GM21619 (cell line): Measurements from ENCODE around the gene ANKLE1.
A peak's percentile ranks its signal among the peaks of the same experiment; 100 is the strongest.

Source experiments
- ATAC-seq: cut with Tn5 transposase; IDR thresholded peaks from one replicate; pipeline ENCODE4 v1.9.1; 2021; ENCODE audit not compliant: unreplicated experiment

ANKLE1 gene, protein sequence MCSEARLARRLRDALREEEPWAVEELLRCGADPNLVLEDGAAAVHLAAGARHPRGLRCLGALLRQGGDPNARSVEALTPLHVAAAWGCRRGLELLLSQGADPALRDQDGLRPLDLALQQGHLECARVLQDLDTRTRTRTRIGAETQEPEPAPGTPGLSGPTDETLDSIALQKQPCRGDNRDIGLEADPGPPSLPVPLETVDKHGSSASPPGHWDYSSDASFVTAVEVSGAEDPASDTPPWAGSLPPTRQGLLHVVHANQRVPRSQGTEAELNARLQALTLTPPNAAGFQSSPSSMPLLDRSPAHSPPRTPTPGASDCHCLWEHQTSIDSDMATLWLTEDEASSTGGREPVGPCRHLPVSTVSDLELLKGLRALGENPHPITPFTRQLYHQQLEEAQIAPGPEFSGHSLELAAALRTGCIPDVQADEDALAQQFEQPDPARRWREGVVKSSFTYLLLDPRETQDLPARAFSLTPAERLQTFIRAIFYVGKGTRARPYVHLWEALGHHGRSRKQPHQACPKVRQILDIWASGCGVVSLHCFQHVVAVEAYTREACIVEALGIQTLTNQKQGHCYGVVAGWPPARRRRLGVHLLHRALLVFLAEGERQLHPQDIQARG

DNA sequence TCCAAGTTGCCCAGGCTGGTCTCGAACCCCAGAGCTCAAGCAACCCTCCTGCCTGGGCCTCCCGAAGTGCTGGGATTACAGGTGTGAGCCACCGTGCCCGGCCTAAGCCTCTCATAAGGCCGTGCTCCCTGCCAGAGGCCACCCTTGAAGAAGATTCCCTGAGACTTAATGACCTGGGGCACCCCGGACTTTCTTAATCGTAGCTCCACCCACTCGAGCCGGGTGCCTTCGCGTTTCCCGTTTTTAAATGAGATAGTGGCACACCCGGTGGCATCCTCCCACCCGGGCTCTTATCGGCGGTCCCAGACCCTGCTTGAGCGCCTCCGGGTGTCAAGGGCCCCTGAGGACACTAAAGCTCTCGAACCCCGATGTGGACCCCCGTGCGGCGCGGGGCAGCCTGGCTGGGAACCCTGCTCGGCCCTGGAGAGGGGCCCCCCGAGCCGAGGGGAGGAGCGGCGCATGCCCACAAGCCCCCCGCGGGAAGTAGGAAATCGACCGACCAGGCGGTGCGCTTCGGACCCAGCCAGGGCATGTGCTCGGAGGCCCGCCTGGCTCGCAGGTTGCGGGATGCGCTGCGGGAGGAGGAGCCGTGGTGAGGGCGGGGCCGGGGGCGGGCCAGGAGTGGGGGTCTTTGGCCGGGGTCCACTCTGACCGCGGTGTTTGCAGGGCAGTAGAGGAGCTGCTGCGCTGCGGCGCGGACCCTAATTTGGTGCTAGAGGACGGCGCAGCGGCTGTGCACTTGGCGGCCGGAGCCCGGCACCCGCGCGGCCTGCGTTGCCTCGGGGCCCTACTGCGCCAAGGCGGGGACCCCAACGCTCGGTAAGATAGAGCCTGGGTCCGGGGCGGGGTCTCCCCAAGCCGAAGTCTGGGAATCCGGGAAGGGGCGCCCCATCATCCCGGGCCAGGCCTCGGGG is at the start of gene ANKLE1:
Gene ANKLE1 (plus strand): TSS at position 511 of the 914 bp plus-strand sequence. CDS start 20 bp downstream, at position 531.
- ATAC-seq: no peak

DNA sequence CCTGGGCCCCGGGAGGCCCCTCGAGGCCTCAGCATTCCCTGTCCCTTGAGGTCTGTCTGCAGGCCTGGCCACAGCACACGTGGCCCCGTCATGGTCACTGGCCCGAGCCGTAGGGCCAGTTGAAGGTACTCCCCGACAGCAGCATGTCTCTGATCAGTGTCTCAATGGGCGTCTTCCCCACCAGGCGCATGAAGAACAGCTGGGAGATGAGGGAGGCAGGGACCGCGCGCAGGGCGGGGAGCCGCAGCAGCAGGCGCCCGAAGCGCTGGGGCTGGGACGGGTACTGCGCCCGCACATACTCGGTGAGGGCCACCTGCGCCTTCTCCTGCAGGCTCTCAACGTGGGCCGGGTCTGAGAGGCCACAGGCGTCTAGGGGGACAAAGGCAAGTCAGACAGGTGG is 49.4 kb upstream of the ANKLE1 start:
- no peak for ATAC-seq

DNA sequence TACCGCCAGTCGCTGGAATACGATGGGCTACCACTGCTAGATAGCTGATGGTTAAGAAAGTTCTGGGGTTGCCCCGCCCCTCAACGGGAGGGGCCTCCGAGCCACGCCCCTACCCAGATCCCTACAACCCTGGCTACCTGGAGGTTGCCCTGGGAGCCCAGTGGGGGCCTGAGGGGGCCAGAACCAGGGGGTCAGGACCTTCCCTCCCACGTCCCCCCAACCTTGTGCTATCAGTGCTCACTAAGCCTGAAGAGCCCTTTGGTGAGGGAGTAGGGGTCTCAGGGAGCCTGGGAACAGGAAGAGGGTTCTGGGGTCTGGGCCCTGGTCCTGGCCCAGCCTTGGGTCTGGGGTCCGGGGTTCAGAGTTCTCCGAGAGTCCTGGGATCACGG is 46.8 kb upstream of the ANKLE1 start:
- peak; percentile 43 for ATAC-seq

DNA sequence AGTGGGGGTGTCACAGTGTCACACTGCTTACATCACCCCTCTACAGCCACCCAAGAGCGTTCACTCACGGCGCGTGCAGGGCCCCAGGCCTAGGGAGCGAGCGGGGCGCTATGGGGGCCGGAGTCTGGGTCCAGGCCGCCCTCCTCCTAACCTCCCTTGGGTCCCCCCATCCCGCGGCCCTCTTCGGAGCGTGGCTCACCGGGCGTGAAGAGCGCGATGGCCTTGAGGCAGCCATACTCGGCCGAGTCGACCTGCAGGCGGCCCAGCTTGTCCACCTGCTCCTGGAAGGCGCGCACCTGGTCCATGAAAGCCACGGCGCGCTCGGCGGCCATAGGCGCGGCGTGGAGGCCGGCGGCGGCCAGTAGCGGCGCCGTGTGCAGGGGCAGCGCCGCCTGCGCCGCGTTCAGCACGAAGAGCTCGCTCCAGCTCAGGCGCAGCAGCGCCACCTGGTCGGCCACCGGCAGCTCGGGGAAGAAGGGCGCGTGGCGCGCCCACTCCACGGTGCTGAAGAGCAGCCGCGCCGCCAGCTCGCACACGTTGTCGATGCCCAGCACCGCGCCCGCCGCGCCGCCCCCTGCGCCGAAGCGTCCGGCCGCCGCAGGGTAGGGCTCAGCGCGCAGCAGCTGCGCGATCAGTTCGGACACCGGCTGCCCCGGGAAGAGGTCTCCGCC is 46.3 kb upstream of the ANKLE1 start:
- peak; percentile 68 for ATAC-seq

DNA sequence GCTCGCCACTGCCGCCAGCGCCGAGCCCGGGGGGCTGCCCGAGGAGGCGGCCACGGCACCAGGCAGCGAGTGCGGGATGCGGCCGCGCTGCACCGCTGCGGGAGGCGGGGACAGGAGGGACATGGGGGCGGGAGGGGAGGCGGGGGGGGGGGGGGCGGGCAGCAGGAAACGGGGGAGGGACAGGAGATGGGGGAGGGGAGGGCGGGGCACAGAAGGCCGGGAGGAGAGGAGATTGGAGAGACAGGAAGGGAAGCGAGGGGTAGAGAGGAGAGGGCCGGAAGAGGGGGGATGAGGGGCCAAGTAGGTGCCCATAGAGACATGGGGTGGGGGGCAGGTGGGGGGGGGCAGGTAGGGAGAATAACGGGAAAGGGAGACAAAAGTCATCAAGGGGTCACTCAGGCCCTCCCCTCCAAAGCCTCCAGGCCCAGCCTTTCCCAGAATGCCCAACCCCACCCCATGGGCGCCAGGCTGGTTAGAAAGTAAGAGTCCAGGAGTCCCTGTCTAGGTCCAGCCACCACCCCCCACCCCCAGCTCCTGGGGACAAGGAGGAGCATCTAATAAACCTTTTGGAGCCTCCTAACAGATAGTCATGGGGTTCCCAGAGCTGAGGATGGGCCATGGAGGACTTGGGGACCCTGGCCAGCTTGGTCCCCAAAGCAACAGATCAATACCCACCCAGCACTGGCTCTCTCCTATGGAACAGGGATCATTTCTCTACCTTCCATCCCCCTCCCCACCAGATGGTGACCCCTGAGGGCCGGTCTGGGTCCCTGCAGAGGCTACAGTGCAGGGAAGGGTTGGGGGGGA is 45.5 kb upstream of the ANKLE1 start:
- ATAC-seq: no peak

DNA sequence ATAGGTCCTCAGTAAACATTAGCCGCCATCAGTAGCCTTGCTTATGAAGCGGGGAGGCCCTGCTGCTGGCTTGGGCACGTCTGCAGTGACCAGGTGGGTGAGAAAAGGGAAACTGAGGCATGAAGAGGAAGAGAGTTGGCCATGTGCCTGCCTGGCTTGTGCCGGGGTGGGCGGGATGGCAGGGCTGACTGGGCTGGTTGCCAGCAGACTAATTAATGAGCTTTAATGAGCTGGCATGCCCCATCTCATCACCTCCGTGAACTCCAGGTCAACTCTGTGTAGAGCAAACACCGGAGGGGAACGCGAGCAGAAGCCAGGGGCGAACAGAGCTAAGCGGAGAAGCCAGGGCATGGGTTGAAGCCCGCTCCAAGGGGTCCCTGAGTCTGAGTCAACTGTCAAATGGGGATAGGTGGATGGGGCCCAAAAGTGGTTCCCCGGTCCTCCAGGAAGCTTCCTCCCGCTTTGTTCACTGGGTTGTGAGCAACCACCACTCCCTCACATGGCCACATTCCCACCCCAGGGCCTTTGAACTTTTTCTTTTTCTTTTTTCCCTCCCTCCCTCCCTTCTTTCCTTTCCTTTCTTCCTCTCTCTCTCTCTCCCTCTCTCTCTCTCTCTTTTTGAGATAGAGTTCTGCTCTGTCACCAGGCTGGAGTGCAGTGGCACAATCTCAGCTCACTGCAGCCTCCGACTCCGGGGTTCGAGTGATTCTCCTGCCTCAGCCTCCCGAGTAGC is 44.7 kb upstream of the ANKLE1 start:
- no peak for ATAC-seq

DNA sequence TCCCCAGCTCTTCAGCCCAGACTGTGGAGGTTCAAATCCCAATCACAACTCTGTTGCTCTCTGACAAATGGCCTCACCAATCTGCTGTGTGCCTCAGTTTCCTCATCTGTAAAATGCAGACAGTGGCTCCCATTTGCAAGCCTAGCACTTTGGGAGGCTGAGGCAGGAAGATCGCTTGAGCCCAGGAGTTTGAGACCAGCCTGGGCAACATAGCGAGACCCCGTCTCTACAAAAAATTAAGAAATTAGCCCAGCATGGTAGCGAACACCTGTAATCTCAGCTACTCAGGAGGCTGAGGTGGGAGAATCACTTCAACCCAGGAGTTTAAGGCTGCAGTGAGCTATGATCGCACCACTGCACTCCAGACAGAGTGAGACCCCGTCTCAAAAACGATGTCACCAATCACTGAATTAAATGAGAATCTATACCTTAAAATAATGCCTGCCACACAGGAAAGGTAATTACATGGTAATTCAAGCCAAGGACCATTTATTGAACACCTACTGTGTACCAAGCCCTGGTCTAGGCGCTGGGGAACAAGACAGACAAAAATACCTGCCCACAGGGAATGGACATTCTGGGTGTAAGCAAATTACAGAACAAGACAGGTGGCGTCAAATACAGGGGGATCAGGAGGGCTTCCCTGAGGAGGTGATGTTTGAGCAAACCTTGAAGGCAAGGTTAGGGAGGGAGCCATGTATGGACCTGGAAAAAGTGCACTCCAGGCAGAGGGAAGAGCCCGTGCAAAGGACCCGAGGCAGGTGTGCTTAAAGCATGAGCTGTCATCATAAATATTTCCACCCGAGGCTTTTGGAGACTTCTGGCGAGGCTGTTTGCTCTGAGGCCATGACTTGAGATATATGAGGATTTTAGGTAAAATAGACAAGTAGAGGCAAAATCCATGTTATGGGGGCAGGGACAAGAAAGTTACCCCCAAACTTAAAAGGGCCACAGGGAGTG is 43.7 kb upstream of the ANKLE1 start:
- ATAC-seq: no peak

DNA sequence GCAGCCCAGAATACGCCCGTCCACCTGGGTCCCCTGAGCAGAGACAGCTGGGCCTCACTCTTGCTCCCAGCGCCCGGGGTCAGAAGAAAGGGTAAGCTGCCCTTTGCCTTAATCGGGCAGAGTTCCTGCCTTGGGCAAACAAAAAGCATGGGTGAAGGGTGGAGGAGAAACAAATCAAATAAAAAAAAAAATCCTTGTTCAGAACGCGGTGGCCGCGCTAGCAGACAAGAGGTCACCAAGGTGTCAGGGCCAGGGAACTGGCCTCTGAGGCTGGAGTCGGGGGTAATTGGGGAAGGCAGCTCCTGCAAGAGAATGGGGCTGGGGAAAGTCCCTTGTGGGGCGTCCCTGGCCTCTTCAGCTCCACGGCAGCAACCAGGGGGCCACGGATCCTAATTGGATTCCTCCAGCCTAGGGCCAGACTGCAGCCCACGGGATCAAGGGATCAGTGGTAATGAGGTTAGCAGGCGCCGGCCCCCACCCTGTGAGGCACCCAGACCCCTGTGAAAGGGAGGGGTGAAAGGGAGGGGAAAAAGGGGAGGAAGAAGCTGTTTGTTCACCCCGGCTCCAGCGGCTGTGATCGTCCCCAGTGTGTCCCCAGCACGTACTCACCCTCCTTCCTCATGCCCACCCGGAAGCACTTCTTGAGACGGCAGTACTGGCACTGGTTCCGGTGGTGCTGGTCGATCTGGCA is 41.5 kb upstream of the ANKLE1 start:
- ATAC-seq: no peak

DNA sequence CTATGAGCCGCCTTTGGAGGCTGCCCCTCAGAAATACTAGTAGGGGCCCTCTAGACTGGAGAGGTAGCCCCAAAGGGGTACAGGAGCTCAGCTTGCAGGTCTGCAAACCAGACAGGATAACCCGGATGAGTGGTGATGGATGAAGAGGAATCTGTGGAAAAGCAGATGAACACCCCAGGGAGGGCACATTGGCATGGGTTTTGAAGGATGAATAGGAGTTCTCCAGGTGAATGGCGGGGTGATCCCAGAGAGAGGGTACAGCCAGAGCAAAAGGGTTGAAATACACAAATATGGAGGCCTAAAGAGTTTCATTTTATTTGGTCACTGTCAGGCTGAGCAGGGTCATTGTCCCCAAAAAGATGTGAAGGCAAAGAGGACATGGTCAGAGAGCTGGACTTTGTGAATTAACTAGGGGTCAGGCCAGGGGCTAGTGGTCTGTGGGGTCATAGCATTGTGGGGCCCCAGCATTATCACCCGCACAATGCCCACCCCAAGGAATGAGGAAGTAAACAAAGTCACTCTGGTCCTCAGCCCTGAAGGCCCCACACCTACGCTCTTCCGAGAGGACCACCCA is 40.8 kb upstream of the ANKLE1 start:
- no peak for ATAC-seq

DNA sequence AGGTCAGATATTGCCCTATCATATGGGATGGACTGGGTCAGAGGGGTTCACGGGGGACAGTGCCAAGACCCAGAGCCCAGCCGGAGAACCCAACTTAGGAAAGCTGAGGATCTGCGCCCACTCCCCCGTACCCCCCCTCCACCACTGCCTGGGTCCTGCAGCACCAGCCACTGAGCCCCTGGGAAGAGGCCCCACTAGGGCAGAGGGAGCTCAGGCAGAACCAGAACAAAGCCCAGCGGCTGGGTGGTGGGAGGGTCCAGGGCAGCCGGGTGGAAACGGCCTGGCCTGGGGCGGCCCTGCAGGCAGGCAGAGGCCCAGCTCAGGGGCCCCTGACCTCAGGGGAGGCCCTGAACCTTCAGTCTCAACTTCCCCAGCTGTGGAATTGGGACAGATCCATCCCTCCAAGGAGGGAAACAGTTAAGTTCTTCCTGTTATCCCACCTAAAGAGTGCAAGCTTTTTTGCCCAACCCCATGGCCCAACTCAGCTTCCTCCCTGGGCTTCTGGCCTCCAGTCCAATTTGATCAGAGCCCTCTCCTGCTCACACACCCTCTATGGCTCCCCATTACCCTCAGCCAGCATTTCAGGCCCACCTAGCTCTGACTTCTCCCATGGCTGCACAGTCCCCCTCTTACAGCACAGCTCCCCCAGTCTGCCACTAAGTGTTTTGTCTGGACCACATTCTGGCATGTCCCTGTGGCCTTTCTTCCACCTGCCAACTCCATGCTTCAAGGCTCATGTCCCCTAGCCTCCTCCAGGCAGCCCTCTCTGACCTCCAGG is 39.1 kb upstream of the ANKLE1 start:
- ATAC-seq: no peak

DNA sequence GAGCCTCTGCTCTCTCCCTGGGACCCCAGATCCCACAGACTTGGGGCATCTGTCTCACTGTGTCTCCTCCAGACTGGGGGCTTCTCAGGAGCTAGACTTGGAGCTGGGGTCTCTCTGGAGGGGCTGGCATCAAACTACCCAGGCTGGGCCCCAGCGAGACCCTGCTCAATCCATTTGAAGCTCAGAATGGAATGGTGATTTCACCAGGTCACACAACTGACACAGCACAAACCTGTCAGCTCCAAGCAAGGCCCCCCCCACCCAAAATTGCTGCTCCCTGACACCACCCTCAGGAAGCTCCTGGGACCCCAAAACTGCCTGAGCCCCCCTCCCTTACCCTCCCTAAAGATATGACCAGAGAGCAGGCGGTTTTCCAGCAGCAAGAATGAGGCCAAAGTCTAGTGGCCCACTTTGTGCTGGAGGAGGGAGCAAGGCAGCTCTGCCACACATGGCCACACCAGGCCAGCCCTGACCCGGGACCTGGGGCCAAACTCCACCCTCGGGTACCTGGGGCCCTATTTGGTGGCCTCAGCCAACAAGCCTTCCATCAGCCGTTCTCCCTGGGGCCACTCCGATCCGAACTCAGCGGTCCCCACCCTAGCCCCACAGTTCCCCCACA is 38.4 kb upstream of the ANKLE1 start:
- no peak for ATAC-seq

DNA sequence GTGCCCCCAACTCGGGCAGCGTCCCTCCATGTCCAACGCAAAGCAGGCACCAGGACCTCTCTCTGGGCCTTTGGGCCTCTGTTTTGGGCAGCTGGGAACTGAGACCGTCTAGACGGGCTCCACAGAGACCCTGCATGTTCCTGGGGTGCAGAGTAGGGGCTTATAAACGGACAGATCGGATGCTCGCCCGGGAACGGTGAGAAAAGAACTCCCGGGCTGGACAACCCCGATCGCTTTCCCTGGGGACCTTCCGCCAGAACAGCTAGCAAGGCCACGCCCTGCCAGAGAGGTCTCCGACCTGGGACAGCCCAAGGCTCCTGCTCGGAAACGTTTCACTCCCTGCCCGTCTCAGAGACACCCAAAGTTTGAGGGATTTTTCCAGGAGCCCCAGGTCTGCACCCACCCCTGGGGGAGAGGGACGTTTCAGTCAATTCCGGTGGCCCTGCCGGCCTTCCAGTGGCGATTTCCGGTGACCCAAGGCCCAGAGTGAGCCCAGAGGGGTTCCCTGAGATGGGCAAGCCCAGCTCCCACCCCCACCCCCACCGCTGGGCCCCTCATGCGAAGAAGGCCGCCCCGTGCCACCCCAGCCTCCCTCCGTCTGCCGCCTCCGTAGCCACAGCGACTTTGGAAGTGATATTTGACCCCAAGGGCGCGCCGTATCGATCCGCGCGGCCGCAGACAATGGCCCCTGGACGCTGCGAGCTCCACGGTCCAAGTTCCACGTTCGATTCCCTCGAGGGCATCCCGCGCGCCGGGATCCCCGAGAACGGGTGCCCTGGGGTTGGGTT is 37.7 kb upstream of the ANKLE1 start:
- no peak for ATAC-seq

DNA sequence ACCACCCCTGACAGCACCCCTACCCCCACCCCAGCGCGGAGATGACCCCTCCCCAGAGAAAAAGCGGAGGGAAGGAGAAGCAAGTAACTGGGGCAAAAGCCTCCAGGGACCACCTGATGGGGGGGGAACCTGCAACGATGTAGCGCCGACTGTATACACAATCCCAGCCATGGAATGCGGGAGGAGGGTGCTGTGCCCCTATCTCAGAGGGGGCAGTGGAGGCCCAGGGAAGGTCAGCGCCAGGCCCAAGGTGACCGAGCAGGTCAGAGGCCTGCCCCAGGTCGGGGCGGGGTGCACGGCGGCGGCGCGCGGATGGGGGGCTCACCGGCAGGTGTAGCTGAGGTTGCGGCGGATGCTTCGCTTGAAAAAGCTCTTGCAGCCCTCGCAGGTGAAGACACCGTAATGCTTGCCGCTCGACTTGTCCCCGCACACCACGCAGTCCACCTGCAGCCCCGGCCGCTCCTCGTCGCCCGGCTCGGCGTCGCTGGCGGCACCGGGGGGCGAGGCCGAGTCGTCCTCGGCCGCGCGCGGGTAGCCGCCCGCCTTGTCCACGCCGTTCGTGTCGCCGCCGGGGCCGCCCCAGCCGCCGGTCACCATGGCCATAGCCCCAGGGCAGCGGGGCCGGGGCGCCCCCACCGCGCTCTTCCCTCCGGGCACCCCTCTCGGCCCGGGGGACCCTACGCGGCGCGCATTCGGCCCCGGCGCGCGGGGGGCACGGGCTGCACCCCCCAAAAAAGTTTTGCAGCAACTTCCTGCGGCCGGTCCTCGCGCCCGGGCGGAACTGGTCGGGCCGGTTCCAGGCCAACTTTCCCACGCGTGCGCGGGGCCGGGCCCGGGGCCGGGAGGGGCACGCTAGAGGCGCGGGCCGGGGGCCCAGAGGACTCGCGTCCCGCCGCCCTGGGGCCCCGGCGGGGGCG is 36.8 kb upstream of the ANKLE1 start:
- no peak for ATAC-seq

DNA sequence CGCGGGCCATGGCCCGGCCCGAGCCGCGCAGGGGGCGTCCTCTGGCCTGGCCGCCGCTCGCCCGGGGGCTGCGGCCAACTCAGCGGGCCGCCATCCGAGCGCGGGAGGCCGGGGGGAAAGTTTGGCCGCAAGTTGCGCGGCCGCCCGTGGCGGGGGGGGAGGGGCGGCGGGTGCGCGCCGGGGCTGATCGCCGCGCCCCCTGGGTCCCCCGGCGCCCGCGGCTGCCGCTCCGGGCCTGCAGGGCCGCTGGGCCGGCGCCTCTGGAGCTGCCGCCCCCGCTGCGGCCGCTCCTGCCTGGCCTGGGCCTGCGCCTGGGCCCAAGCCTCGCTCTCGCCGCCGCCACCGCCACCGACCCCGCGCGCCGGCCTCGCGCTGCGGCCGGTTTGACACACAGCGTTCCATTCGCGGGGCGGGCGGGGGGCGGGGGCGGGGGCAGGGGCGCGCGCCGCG is 36.1 kb upstream of the ANKLE1 start, which contains the start of gene NR2F6:
Gene NR2F6 (minus strand): TSS at position 385 of the 450 bp plus-strand sequence. CDS start 699 bp downstream, outside the sequence.
- ATAC-seq: no peak
